CMK (cell line): Measurements from ENCODE around the gene GALNT16.

Experiments used
- DNase-seq: peaks from one replicate; pipeline ENCODE4 v3.0.0-alpha.2; 2010; ENCODE audit warnings: low read depth

GALNT16 gene

GRCh38 chr14:69317102-69317755 lies 57.3 kb downstream of the GALNT16 start:
- DNase-seq = no peak

- peak; percentile 45 for DNase-seq
Observed at GRCh38 chr14:69317780-69318179, 57.8 kb downstream of the GALNT16 start.

- DNase-seq = no peak
Observed at GRCh38 chr14:69318241-69318640, 58.3 kb downstream of the GALNT16 start.

GRCh38 chr14:69318901-69319475 lies 59.0 kb downstream of the GALNT16 start:
- no peak for DNase-seq

GRCh38 chr14:69319911-69320310 lies 60.0 kb downstream of the GALNT16 start:
- no peak for DNase-seq

- no peak for DNase-seq
Observed at GRCh38 chr14:69320581-69321365, 60.8 kb downstream of the GALNT16 start.

- no peak for DNase-seq
Observed at GRCh38 chr14:69321601-69322330, 61.8 kb downstream of the GALNT16 start.

- DNase-seq = no peak
Observed at GRCh38 chr14:69323266-69323998, 63.5 kb downstream of the GALNT16 start.

- DNase-seq = no peak
Observed at GRCh38 chr14:69323999-69324282, 64.0 kb downstream of the GALNT16 start.

- DNase-seq = no peak
Observed at GRCh38 chr14:69324341-69324931, 64.5 kb downstream of the GALNT16 start.

GRCh38 chr14:69325086-69325485 lies 65.1 kb downstream of the GALNT16 start:
- DNase-seq = no peak

- no peak for DNase-seq
Observed at GRCh38 chr14:69325646-69326265, 65.8 kb downstream of the GALNT16 start.

GRCh38 chr14:69326611-69327010 lies 66.7 kb downstream of the GALNT16 start:
- DNase-seq = no peak

GRCh38 chr14:69327507-69327906 lies 67.5 kb downstream of the GALNT16 start:
- DNase-seq = no peak

GRCh38 chr14:69328317-69328716 lies 68.4 kb downstream of the GALNT16 start:
- no peak for DNase-seq

- DNase-seq = no peak
Observed at GRCh38 chr14:69328765-69329164, 68.8 kb downstream of the GALNT16 start.

GRCh38 chr14:69331206-69331605 lies 71.2 kb downstream of the GALNT16 start:
- DNase-seq = no peak

GRCh38 chr14:69332782-69333395 lies 72.9 kb downstream of the GALNT16 start:
- no peak for DNase-seq

GRCh38 chr14:69333791-69334337 lies 73.9 kb downstream of the GALNT16 start:
- DNase-seq = no peak

- no peak for DNase-seq
Observed at GRCh38 chr14:69334576-69334975, 74.6 kb downstream of the GALNT16 start.
